ENCODE results near the gene ADAMTS3.

Gene ADAMTS3

DNA sequence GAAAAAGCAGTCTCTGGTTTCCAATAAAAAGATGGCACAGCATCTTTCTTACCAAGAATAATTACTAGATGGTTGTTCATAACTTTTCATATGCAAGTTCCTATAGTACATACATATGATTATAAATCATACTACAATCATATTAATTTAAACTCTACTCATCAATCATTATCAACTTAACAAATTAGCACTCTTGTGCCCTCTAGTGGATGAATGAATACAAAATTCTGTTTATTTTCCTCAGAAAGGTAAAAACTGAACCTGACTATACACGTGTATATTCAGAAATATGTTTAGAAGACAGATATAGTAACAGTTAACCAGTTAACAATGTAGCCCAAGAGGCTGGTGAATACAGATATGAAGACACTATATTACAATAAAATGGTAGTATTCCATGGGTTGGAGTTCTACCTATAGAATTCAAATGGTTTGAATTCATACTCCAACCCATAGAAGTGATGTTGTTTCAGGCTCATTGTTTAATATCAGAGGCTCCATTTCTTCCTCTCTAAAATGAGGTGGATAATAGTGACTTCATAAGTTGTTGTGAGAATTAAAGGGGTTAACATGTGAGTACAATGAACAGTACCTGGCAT, 100.0 kb downstream of the ADAMTS3 start:
- Histone ChIP-seq H3F3A (ENCODE audit: low read depth) (no peaks in the 10 kb centered on the region), H3K4me1 (ENCODE audit: insufficient read depth, low read length, poor library complexity, severe bottlenecking) (no peaks in the 10 kb centered on the region), H3K9me3 (ENCODE audit: insufficient read depth, low read depth, low read length) (no peaks in the 10 kb centered on the region), H3K36me3 (ENCODE audit: insufficient read depth, low read length) (no peaks in the 10 kb centered on the region), H3K4me3 (ENCODE audit: low read length, poor library complexity, severe bottlenecking) (no peak overlapping the region), H2AFZ (ENCODE audit: low read length) (no peak overlapping the region), H3K27me3 (ENCODE audit: insufficient read depth, low read length, poor library complexity, severe bottlenecking) (no peaks in the 10 kb centered on the region), H3K4me2 (ENCODE audit: low read depth, low read length, poor library complexity, severe bottlenecking) (no peak overlapping the region), H3K79me2 (ENCODE audit: insufficient read depth, low read length) (no peaks in the 10 kb centered on the region), H3K9ac (ENCODE audit: low read depth, low read length, poor library complexity, severe bottlenecking) (no peak overlapping the region), H4K20me1 (ENCODE audit: insufficient read depth, low read length, poor library complexity, severe bottlenecking) (no peaks in the 10 kb centered on the region), H3K9me2 (replicated peaks; ENCODE audit: low read depth, low read length) (no peaks in the 10 kb centered on the region)
- TF ChIP-seq, protein P1, sequence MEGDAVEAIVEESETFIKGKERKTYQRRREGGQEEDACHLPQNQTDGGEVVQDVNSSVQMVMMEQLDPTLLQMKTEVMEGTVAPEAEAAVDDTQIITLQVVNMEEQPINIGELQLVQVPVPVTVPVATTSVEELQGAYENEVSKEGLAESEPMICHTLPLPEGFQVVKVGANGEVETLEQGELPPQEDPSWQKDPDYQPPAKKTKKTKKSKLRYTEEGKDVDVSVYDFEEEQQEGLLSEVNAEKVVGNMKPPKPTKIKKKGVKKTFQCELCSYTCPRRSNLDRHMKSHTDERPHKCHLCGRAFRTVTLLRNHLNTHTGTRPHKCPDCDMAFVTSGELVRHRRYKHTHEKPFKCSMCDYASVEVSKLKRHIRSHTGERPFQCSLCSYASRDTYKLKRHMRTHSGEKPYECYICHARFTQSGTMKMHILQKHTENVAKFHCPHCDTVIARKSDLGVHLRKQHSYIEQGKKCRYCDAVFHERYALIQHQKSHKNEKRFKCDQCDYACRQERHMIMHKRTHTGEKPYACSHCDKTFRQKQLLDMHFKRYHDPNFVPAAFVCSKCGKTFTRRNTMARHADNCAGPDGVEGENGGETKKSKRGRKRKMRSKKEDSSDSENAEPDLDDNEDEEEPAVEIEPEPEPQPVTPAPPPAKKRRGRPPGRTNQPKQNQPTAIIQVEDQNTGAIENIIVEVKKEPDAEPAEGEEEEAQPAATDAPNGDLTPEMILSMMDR (conservative IDR thresholded peaks at IDR 0.05; ENCODE audit: low read length) = peak; percentile 76
- TF ChIP-seq EZH2phosphoT487 (IDR thresholded peaks at IDR 0.05; ENCODE audit: borderline replicate concordance) = no peak

DNA sequence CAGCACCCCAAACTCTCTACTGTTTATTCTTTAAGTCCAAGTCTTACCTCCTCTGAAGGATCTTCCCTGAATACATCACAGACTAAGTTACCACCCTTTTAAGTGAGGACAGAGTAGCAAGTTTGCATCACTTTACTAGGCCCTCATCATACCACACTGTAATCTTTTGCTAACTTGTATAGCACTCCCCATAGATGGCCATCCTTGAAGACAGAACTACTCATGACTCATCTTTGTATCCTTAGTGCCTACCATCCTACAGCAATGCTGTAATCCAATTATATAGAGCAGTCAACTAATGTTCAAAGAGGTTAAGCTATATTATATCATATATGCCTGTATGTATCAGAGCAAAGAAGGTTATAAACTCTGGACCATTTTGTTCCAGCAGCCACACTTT, 101.4 kb downstream of the ADAMTS3 start:
- TF ChIP-seq, protein P1 (conservative IDR thresholded peaks at IDR 0.05; ENCODE audit: low read length) = no peak
- no peak for TF ChIP-seq EZH2phosphoT487 (IDR thresholded peaks at IDR 0.05; ENCODE audit: borderline replicate concordance)
- H3K9me3 ChIP-seq (ENCODE audit: insufficient read depth, low read depth, low read length) = no peaks in the 10 kb centered on the region
- no peaks in the 10 kb centered on the region for H4K20me1 ChIP-seq (ENCODE audit: insufficient read depth, low read length, poor library complexity, severe bottlenecking)
- H3F3A ChIP-seq (ENCODE audit: low read depth) = no peaks in the 10 kb centered on the region
- H3K4me2 ChIP-seq (ENCODE audit: low read depth, low read length, poor library complexity, severe bottlenecking) = no peak overlapping the region
- no peak overlapping the region for H3K9ac ChIP-seq (ENCODE audit: low read depth, low read length, poor library complexity, severe bottlenecking)
- H3K4me1 ChIP-seq (ENCODE audit: insufficient read depth, low read length, poor library complexity, severe bottlenecking) = no peaks in the 10 kb centered on the region
- H2AFZ ChIP-seq (ENCODE audit: low read length) = no peak overlapping the region
- no peaks in the 10 kb centered on the region for H3K9me2 ChIP-seq (replicated peaks; ENCODE audit: low read depth, low read length)
- H3K79me2 ChIP-seq (ENCODE audit: insufficient read depth, low read length) = no peaks in the 10 kb centered on the region
- no peaks in the 10 kb centered on the region for H3K27me3 ChIP-seq (ENCODE audit: insufficient read depth, low read length, poor library complexity, severe bottlenecking)
- no peak overlapping the region for H3K4me3 ChIP-seq (ENCODE audit: low read length, poor library complexity, severe bottlenecking)
- no peaks in the 10 kb centered on the region for H3K36me3 ChIP-seq (ENCODE audit: insufficient read depth, low read length)

DNA sequence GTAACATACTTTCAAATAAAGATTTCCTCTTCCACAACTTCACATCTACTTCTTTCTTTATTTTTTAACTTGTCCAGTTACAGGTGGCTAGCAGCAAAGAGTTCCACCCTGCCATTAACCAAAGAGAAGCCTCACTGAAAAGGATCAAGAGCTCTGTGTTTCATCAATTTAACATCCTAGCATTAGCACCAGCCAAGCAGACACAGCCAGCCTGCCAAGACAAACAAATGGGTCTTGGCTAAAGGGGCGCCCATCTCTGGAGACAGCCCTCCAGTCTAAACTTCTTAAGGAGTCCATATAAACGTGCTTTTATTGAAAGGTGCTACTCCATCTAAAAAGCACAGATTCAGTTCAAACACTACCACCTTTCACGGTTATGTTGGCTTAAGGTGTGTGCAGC, 105.3 kb downstream of the ADAMTS3 start:
- no peaks in the 10 kb centered on the region for H4K20me1 ChIP-seq (ENCODE audit: insufficient read depth, low read length, poor library complexity, severe bottlenecking)
- H3K4me2 ChIP-seq (ENCODE audit: low read depth, low read length, poor library complexity, severe bottlenecking) = no peak overlapping the region
- no peaks in the 10 kb centered on the region for H3K4me1 ChIP-seq (ENCODE audit: insufficient read depth, low read length, poor library complexity, severe bottlenecking)
- no peaks in the 10 kb centered on the region for H3K9me3 ChIP-seq (ENCODE audit: insufficient read depth, low read depth, low read length)
- no peak overlapping the region for H3K4me3 ChIP-seq (ENCODE audit: low read length, poor library complexity, severe bottlenecking)
- H3K27me3 ChIP-seq (ENCODE audit: insufficient read depth, low read length, poor library complexity, severe bottlenecking) = no peaks in the 10 kb centered on the region
- H3K79me2 ChIP-seq (ENCODE audit: insufficient read depth, low read length) = no peaks in the 10 kb centered on the region
- TF ChIP-seq, protein P1 (conservative IDR thresholded peaks at IDR 0.05; ENCODE audit: low read length) = no peak
- no peak for TF ChIP-seq EZH2phosphoT487 (IDR thresholded peaks at IDR 0.05; ENCODE audit: borderline replicate concordance)
- no peaks in the 10 kb centered on the region for H3F3A ChIP-seq (ENCODE audit: low read depth)
- no peak overlapping the region for H3K9ac ChIP-seq (ENCODE audit: low read depth, low read length, poor library complexity, severe bottlenecking)
- H2AFZ ChIP-seq (ENCODE audit: low read length) = no peak overlapping the region
- no peaks in the 10 kb centered on the region for H3K36me3 ChIP-seq (ENCODE audit: insufficient read depth, low read length)
- H3K9me2 ChIP-seq (replicated peaks; ENCODE audit: low read depth, low read length) = no peaks in the 10 kb centered on the region
